ENCODE data around the gene FOXE3.

Gene FOXE3

DNA sequence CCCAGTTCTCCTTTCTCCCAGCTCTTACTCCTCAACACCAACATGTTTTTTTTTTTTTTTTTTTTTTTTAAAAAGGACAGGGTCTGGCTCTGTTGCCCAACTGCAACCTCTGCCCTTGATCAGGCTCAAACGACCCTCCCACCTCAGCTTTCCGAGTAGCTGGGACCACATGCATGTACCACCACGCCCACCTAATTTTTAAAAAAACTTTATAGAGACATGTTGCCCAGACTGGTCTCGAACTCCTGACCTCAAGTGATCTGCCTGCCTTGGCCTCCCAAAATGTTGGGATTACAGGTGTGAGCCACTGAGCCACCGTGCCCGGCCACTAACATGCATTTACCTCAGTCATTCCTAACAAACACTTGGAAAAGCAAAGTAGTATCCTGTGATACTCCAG is 31.1 kb upstream of the FOXE3 start:
- no peak overlapping the region for H4K8ac ChIP-seq (ENCODE audit: low read depth, low read length)
- no peak overlapping the region for H3K9ac ChIP-seq (ENCODE audit: low read depth, low read length, poor library complexity)
- H3K4ac ChIP-seq (ENCODE audit: low read length), result no peak overlapping the region
- peaks cover 3 to 25% of the 10 kb centered on the region in 2 donors for H3K36me3 ChIP-seq (replicated peaks in 1 of 2; ENCODE audit: control insufficient read depth in 2 of 2, insufficient read depth in 2 of 2, low read length in 2 of 2)
- no peak overlapping the region for H2BK15ac ChIP-seq (ENCODE audit: low read length)
- H2BK5ac ChIP-seq (ENCODE audit: low read length), result no peak overlapping the region
- H3K4me3 ChIP-seq (ENCODE audit: low read length in 2 of 2), result no peak overlapping the region
- no peak overlapping the region for H4K91ac ChIP-seq (ENCODE audit: low read depth, low read length, poor library complexity)
- no peak overlapping the region for H2AK5ac ChIP-seq (ENCODE audit: low read depth, low read length)
- H2BK12ac ChIP-seq (ENCODE audit: low read length), result no peak overlapping the region
- DNase-seq (ENCODE audit: low spot score), result no peak
- H3K79me1 ChIP-seq (ENCODE audit: low read depth, low read length), result no peaks in the 10 kb centered on the region
- no peak overlapping the region for H3K18ac ChIP-seq (ENCODE audit: low read length)
- no peak overlapping the region for H2BK120ac ChIP-seq (ENCODE audit: low read depth, low read length)
- no peak overlapping the region for H2AFZ ChIP-seq (ENCODE audit: low read length)
- H3K27me3 ChIP-seq (ENCODE audit: control insufficient read depth in 3 of 3, insufficient read depth in 3 of 3, low read depth in 1 of 3, low read length in 3 of 3), result peaks cover 0 to 5% (median 0%) of the 10 kb centered on the region in 3 experiments
- WGBS, 2 donors (ENCODE audit: extremely low coverage in 2 of 2, insufficient read length in 2 of 2, insufficient replicate concordance in 1 of 2), result no CpG with 5 or more reads among the region's 6 CpGs
- no peak overlapping the region for H3K4me2 ChIP-seq (ENCODE audit: insufficient read depth, low read length, poor library complexity, severe bottlenecking)
- no peaks in the 10 kb centered on the region for H3K9me3 ChIP-seq (replicated peaks in 1 of 2; ENCODE audit: control insufficient read depth in 2 of 2, insufficient read depth in 1 of 2, low read depth in 1 of 2, low read length in 2 of 2)
- H3K23ac ChIP-seq (ENCODE audit: low read depth, low read length, poor library complexity), result no peak overlapping the region
- H3K27ac ChIP-seq (replicated peaks; ENCODE audit: low read length), result no peak overlapping the region
- H3K4me1 ChIP-seq (ENCODE audit: control insufficient read depth in 2 of 2, insufficient read depth in 1 of 2, low read depth in 1 of 2, low read length in 2 of 2), result no peaks in the 10 kb centered on the region
- no peak overlapping the region for H3K14ac ChIP-seq (ENCODE audit: low read length)

DNA sequence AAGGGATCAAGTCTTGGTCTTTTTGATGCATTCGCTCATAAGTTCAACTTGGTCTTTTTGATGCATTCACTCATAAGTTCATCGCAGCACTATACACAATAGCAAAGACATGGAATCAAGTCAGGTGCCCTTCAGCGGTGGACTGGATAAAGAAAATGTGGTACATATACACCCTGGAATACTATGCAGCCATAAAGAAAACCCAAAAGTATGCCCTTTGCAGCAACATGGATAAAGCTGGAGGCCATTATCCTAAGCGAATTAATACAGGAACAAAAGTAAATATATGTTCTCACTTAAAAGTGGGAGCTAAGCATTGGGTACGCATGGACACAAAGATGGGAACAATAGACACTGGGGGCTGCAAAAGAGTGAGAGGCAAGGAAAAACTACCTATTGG is 29.8 kb upstream of the FOXE3 start:
- H2BK12ac ChIP-seq (ENCODE audit: low read length), result no peak overlapping the region
- H4K8ac ChIP-seq (ENCODE audit: low read depth, low read length), result no peak overlapping the region
- H3K4me3 ChIP-seq (ENCODE audit: low read length in 2 of 2), result no peak overlapping the region
- peaks cover 0 to 17% of the 10 kb centered on the region in 2 donors for H3K36me3 ChIP-seq (replicated peaks in 1 of 2; ENCODE audit: control insufficient read depth in 2 of 2, insufficient read depth in 2 of 2, low read length in 2 of 2)
- no peak overlapping the region for H3K4ac ChIP-seq (ENCODE audit: low read length)
- H3K27ac ChIP-seq (replicated peaks; ENCODE audit: low read length), result no peak overlapping the region
- H2BK5ac ChIP-seq (ENCODE audit: low read length), result no peak overlapping the region
- H3K27me3 ChIP-seq (ENCODE audit: control insufficient read depth in 3 of 3, insufficient read depth in 3 of 3, low read depth in 1 of 3, low read length in 3 of 3), result peaks cover 0 to 5% (median 0%) of the 10 kb centered on the region in 3 experiments
- H2AK5ac ChIP-seq (ENCODE audit: low read depth, low read length), result no peak overlapping the region
- H3K18ac ChIP-seq (ENCODE audit: low read length), result no peak overlapping the region
- H2AFZ ChIP-seq (ENCODE audit: low read length), result no peak overlapping the region
- H3K79me1 ChIP-seq (ENCODE audit: low read depth, low read length), result no peaks in the 10 kb centered on the region
- H3K4me2 ChIP-seq (ENCODE audit: insufficient read depth, low read length, poor library complexity, severe bottlenecking), result no peak overlapping the region
- H2BK120ac ChIP-seq (ENCODE audit: low read depth, low read length), result no peak overlapping the region
- no peaks in the 10 kb centered on the region for H3K4me1 ChIP-seq (ENCODE audit: control insufficient read depth in 2 of 2, insufficient read depth in 1 of 2, low read depth in 1 of 2, low read length in 2 of 2)
- H3K9ac ChIP-seq (ENCODE audit: low read depth, low read length, poor library complexity), result no peak overlapping the region
- H3K23ac ChIP-seq (ENCODE audit: low read depth, low read length, poor library complexity), result no peak overlapping the region
- no peak overlapping the region for H2BK15ac ChIP-seq (ENCODE audit: low read length)
- no CpG with 5 or more reads among the region's 5 CpGs for WGBS, 2 donors (ENCODE audit: extremely low coverage in 2 of 2, insufficient read length in 2 of 2, insufficient replicate concordance in 1 of 2)
- H4K91ac ChIP-seq (ENCODE audit: low read depth, low read length, poor library complexity), result no peak overlapping the region
- H3K9me3 ChIP-seq (replicated peaks in 1 of 2; ENCODE audit: control insufficient read depth in 2 of 2, insufficient read depth in 1 of 2, low read depth in 1 of 2, low read length in 2 of 2), result no peaks in the 10 kb centered on the region
- no peak overlapping the region for H3K14ac ChIP-seq (ENCODE audit: low read length)
- no peak for DNase-seq (ENCODE audit: low spot score)

DNA sequence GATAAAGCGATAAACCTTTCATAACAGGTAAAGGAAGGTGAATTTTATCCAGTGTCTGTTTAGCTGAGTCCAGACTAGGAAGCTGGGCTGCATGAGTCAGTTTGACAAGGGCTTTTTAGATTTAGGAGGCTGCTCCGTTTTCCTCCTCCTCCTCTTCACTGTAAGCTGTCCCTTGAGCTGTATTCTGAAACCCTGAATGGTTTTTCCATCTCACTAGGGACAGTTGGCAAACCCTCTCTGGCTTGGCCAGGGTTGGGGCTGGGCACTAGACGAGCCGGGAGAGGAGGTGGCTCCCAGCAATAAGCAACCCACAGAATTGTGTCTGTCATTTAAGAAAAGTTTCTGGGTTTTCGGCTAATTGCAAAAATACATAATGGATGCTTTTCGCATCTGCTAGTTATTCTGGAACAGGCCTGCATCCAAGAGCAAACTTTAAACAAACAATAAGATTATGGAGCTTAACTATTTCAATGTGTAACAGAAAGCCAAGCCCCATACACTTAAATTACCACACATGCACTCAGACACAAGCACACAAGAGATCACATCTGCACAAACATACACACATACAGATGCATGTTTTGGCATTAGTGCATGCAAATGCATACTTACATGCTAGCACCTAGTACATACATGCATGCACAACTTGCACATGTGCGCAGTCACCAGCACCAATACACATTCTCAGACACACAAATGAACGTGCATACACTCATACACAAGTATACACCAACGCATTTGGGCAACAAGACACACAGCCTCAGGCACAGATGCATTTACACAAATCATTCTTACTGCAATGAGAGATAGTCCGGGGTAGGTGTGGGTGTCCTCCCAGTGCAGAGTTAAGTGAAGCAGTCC is 27.8 kb upstream of the FOXE3 start:
- H3K4me1 ChIP-seq (ENCODE audit: control insufficient read depth in 2 of 2, insufficient read depth in 1 of 2, low read depth in 1 of 2, low read length in 2 of 2), result no peaks in the 10 kb centered on the region
- no peak overlapping the region for H2BK15ac ChIP-seq (ENCODE audit: low read length)
- H2AK5ac ChIP-seq (ENCODE audit: low read depth, low read length), result no peak overlapping the region
- H3K4me3 ChIP-seq (ENCODE audit: low read length in 2 of 2), result no peak overlapping the region
- no peak overlapping the region for H3K4ac ChIP-seq (ENCODE audit: low read length)
- H3K27me3 ChIP-seq (ENCODE audit: control insufficient read depth in 3 of 3, insufficient read depth in 3 of 3, low read depth in 1 of 3, low read length in 3 of 3), result peaks cover 0 to 5% (median 3%) of the 10 kb centered on the region in 3 experiments
- H4K91ac ChIP-seq (ENCODE audit: low read depth, low read length, poor library complexity), result no peak overlapping the region
- no peak overlapping the region for H2BK120ac ChIP-seq (ENCODE audit: low read depth, low read length)
- no peak overlapping the region for H2BK5ac ChIP-seq (ENCODE audit: low read length)
- H3K9ac ChIP-seq (ENCODE audit: low read depth, low read length, poor library complexity), result no peak overlapping the region
- H3K79me1 ChIP-seq (ENCODE audit: low read depth, low read length), result no peaks in the 10 kb centered on the region
- no peak overlapping the region for H3K18ac ChIP-seq (ENCODE audit: low read length)
- DNase-seq (ENCODE audit: low spot score), result no peak
- no peak overlapping the region for H3K14ac ChIP-seq (ENCODE audit: low read length)
- H2AFZ ChIP-seq (ENCODE audit: low read length), result no peak overlapping the region
- WGBS, 2 donors (ENCODE audit: extremely low coverage in 2 of 2, insufficient read length in 2 of 2, insufficient replicate concordance in 1 of 2), result no CpG with 5 or more reads among the region's 10 CpGs
- no peak overlapping the region for H3K4me2 ChIP-seq (ENCODE audit: insufficient read depth, low read length, poor library complexity, severe bottlenecking)
- H2BK12ac ChIP-seq (ENCODE audit: low read length), result no peak overlapping the region
- H3K23ac ChIP-seq (ENCODE audit: low read depth, low read length, poor library complexity), result no peak overlapping the region
- H3K27ac ChIP-seq (replicated peaks; ENCODE audit: low read length), result no peak overlapping the region
- no peaks in the 10 kb centered on the region for H3K9me3 ChIP-seq (replicated peaks in 1 of 2; ENCODE audit: control insufficient read depth in 2 of 2, insufficient read depth in 1 of 2, low read depth in 1 of 2, low read length in 2 of 2)
- no peak overlapping the region for H4K8ac ChIP-seq (ENCODE audit: low read depth, low read length)
- peaks cover 0 to under 1% of the 10 kb centered on the region in 2 donors for H3K36me3 ChIP-seq (replicated peaks in 1 of 2; ENCODE audit: control insufficient read depth in 2 of 2, insufficient read depth in 2 of 2, low read length in 2 of 2)

GRCh38 chr1:47388891-47389238 is 27.2 kb upstream of the FOXE3 start:
- peak; percentile 58 for DNase-seq (ENCODE audit: low spot score)
- Histone ChIP-seq H3K4me1 (ENCODE audit: control insufficient read depth in 2 of 2, insufficient read depth in 1 of 2, low read depth in 1 of 2, low read length in 2 of 2) (no peaks in the 10 kb centered on the region), H3K23ac (ENCODE audit: low read depth, low read length, poor library complexity) (no peak overlapping the region), H3K4ac (ENCODE audit: low read length) (no peak overlapping the region), H3K27me3 (ENCODE audit: control insufficient read depth in 3 of 3, insufficient read depth in 3 of 3, low read depth in 1 of 3, low read length in 3 of 3) (peaks cover 0 to 5% (median 3%) of the 10 kb centered on the region in 3 experiments), H2AFZ (ENCODE audit: low read length) (no peak overlapping the region), H4K91ac (ENCODE audit: low read depth, low read length, poor library complexity) (no peak overlapping the region), H3K36me3 (replicated peaks in 1 of 2; ENCODE audit: control insufficient read depth in 2 of 2, insufficient read depth in 2 of 2, low read length in 2 of 2) (no peaks in the 10 kb centered on the region), H3K4me3 (ENCODE audit: low read length in 2 of 2) (no peak overlapping the region), H2BK5ac (ENCODE audit: low read length) (no peak overlapping the region), H2AK5ac (ENCODE audit: low read depth, low read length) (no peak overlapping the region), H3K14ac (ENCODE audit: low read length) (no peak overlapping the region), H3K27ac (replicated peaks; ENCODE audit: low read length) (no peak overlapping the region), H2BK15ac (ENCODE audit: low read length) (no peak overlapping the region), H3K9me3 (replicated peaks in 1 of 2; ENCODE audit: control insufficient read depth in 2 of 2, insufficient read depth in 1 of 2, low read depth in 1 of 2, low read length in 2 of 2) (no peaks in the 10 kb centered on the region), H3K79me1 (ENCODE audit: low read depth, low read length) (no peaks in the 10 kb centered on the region), H2BK12ac (ENCODE audit: low read length) (no peak overlapping the region), H2BK120ac (ENCODE audit: low read depth, low read length) (no peak overlapping the region), H3K18ac (ENCODE audit: low read length) (no peak overlapping the region), H4K8ac (ENCODE audit: low read depth, low read length) (no peak overlapping the region), H3K9ac (ENCODE audit: low read depth, low read length, poor library complexity) (no peak overlapping the region), H3K4me2 (ENCODE audit: insufficient read depth, low read length, poor library complexity, severe bottlenecking) (no peak overlapping the region)
- no CpG with 5 or more reads among the region's 3 CpGs for WGBS, 2 donors (ENCODE audit: extremely low coverage in 2 of 2, insufficient read length in 2 of 2, insufficient replicate concordance in 1 of 2)

All from neuronal stem cell (in vitro differentiated cells).